GM19099 (cell line): ENCODE data around the gene TPT1.

Experiments
- POLR2A ChIP-seq: IDR thresholded peaks from 3 replicates; pipeline ENCODE4 v1.6.1; 2011; ENCODE audit warnings: low read depth; ENCODE audit not compliant: insufficient read length; ENCODE audit errors: extremely low read depth

Gene TPT1

DNA sequence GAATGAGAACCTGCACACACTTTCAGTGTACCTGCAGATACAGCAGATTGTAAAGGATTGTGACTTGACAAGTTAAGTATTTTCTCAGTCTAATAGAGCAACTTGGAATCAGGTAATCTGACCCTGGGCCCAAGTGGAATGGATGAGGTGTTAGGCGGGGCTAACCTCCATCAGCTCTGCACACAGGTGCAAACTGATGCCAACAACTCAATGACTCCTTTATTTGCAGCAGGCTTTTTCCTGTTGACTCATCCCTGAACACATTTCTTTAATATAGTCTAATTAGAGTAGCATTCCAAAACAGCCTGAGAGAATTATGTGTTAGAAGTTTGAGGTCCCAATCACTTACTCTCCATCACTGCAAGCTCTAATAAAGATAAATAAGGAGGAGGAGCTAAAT lies 48.8 kb downstream of the TPT1 start:
- no peak for TF ChIP-seq POLR2A

DNA sequence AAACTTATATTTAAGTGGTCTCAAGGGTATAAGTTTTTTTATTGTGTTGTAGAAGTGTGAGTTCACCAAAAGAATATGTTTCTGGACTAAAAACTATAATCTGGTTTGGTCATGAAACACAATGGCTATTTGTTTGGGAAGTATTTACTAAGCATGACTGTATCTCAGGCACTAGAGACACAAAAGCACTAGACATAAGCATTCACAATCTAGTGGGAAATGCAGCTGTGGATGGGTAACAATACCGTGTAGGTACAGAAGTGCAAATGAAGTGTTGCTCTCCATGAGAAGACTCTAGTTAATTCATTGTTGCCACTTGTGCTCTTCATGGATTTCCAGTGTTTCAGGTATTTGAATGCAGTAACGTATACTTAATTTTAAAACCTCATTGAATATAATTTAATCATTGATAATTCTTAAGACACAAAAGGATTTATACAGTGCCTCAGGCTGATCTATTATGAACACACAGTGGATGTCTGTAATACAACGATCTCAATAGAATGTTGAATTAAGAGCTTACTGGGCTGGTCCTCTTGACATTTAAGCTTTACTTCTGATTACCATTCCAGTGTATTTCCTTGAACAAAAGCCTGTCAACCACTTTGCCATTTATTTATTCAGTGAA lies 50.9 kb downstream of the TPT1 start:
- no peak for TF ChIP-seq POLR2A
